OCI-LY1 (cell line): Measurements from ENCODE around the gene MCM8.

Experiments
- H2AFZ ChIP-seq: fragments of 200-600 bp; sonication (generic), shearing (Covaris generic); 2 replicates; pipeline ENCODE4 v1.6.0; 2014; ENCODE audit warnings: antibody characterized with exemption, mild to moderate bottlenecking, low read length
- H3F3A ChIP-seq: fragments of 200-600 bp; sonication (generic), shearing (Covaris generic); 2 replicates; pipeline ENCODE4 v1.6.0; 2014; ENCODE audit warnings: mild to moderate bottlenecking, antibody characterized with exemption, low read length, moderate library complexity; ENCODE audit not compliant: insufficient read depth
- H3K27ac ChIP-seq: fragments of 200-600 bp; sonication (generic); 2 replicates; pipeline ENCODE4 v1.5.1; 2014; ENCODE audit warnings: low read length, mixed run types, mild to moderate bottlenecking, low read depth; ENCODE audit not compliant: poor library complexity, severe bottlenecking
- H3K27me3 ChIP-seq: fragments of 200-600 bp; sonication (generic); 2 replicates; pipeline ENCODE4 v1.6.0; 2014; ENCODE audit warnings: antibody characterized with exemption, mild to moderate bottlenecking, low read length, moderate library complexity; ENCODE audit not compliant: insufficient read depth
- H3K36me3 ChIP-seq: fragments of 200-600 bp; sonication (generic); 2 replicates; pipeline ENCODE4 v1.6.1; 2014; ENCODE audit warnings: mild to moderate bottlenecking, antibody characterized with exemption, low read length, moderate library complexity, mixed read lengths; ENCODE audit not compliant: insufficient read depth
- H3K4me1 ChIP-seq: fragments of 200-600 bp; sonication (generic); 2 replicates; pipeline ENCODE4 v1.5.1; 2014; ENCODE audit warnings: mild to moderate bottlenecking, low read length, moderate library complexity; ENCODE audit not compliant: insufficient read depth, severe bottlenecking
- H3K4me2 ChIP-seq: fragments of 200-600 bp; sonication (generic), shearing (Covaris generic); 2 replicates; pipeline ENCODE4 v1.6.1; 2014; ENCODE audit warnings: low read length
- H3K4me3 ChIP-seq: fragments of 200-600 bp; sonication (generic); 2 replicates; pipeline ENCODE4 v1.5.1; 2014; ENCODE audit warnings: low read length, low read depth, mild to moderate bottlenecking, mixed read lengths; ENCODE audit not compliant: poor library complexity, severe bottlenecking
- H3K79me2 ChIP-seq: fragments of 200-600 bp; shearing (Covaris generic); 2 replicates; pipeline ENCODE4 v1.6.1; 2016; ENCODE audit warnings: mixed run types, low read length, mixed read lengths; ENCODE audit not compliant: insufficient read depth
- H3K9ac ChIP-seq: fragments of 200-600 bp; sonication (generic), shearing (Covaris generic); 2 replicates; pipeline ENCODE4 v1.6.1; 2014; ENCODE audit warnings: mild to moderate bottlenecking, low read length, mixed read lengths
- H3K9me2 ChIP-seq: fragments of 200-600 bp; sonication (generic), shearing (Covaris generic); 2 replicates; pipeline ENCODE4 v1.6.1; 2014; ENCODE audit warnings: low read depth, mild to moderate bottlenecking, low read length, mixed read lengths
- H3K9me3 ChIP-seq: fragments of 200-600 bp; shearing (Covaris generic); 2 replicates; pipeline ENCODE4 v1.6.1; 2014; ENCODE audit warnings: low read length, mixed read lengths
- H4K20me1 ChIP-seq: fragments of 200-600 bp; sonication (generic), shearing (Covaris generic); 2 replicates; pipeline ENCODE4 v1.6.0; 2016; ENCODE audit warnings: mild to moderate bottlenecking, low read length; ENCODE audit not compliant: insufficient read depth
- EZH2 ChIP-seq: fragments of 200-600 bp; sonication (generic), shearing (Covaris generic); IDR thresholded peaks from 2 replicates; pipeline ENCODE4 v1.8.0; 2017; ENCODE audit warnings: borderline replicate concordance, mixed run types, mild to moderate bottlenecking, antibody characterized with exemption, low read length, moderate library complexity, mixed read lengths
- TF ChIP-seq, protein P1 (sequence below): fragments of 200-600 bp; sonication (generic), shearing (Covaris generic); IDR thresholded peaks from 2 replicates; pipeline ENCODE4 v1.5.1; 2017; ENCODE audit warnings: mild to moderate bottlenecking, antibody characterized with exemption, low read length, moderate library complexity, mixed read lengths

Gene MCM8

DNA sequence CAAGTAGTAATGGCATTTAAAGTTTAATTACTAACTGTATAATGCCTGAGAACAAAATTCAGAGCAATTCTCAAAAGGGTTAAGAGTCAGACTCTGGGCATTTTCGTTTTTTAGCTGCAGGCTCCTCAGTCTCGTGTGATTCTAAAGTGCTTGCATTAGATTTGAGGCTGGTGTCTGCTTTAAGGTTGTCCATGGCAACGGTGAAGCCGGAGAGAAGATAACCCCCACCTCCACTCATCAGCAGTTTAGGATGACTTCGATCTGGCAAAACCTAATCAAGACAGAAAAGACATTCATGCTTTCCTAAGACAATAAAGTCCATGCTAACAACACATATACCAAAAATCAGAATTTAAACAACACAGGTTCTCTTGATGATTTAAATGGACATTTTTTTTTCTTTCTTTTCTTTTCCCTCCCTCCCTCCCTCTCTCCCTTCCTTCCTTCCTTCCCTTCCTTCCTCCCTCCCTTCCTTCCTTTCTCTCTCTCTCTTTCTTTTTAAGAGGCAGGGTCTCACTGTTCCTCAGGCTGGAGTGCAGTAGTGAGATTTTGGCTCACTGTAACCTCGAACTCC lies 11.9 kb upstream of the MCM8 start:
- no peak overlapping the region for H3K4me3 ChIP-seq
- H3K9me3 ChIP-seq: no peaks in the 10 kb centered on the region
- no peak overlapping the region for H3K27ac ChIP-seq
- peaks cover 59% of the 10 kb centered on the region for H3K36me3 ChIP-seq
- H2AFZ ChIP-seq: no peak overlapping the region
- peaks cover 5% of the 10 kb centered on the region for H3K4me1 ChIP-seq
- no peaks in the 10 kb centered on the region for H3K79me2 ChIP-seq
- no peaks in the 10 kb centered on the region for H3K9me2 ChIP-seq
- H4K20me1 ChIP-seq: no peaks in the 10 kb centered on the region
- no peak overlapping the region for H3K4me2 ChIP-seq
- H3K9ac ChIP-seq: no peak overlapping the region
- TF ChIP-seq, protein P1, sequence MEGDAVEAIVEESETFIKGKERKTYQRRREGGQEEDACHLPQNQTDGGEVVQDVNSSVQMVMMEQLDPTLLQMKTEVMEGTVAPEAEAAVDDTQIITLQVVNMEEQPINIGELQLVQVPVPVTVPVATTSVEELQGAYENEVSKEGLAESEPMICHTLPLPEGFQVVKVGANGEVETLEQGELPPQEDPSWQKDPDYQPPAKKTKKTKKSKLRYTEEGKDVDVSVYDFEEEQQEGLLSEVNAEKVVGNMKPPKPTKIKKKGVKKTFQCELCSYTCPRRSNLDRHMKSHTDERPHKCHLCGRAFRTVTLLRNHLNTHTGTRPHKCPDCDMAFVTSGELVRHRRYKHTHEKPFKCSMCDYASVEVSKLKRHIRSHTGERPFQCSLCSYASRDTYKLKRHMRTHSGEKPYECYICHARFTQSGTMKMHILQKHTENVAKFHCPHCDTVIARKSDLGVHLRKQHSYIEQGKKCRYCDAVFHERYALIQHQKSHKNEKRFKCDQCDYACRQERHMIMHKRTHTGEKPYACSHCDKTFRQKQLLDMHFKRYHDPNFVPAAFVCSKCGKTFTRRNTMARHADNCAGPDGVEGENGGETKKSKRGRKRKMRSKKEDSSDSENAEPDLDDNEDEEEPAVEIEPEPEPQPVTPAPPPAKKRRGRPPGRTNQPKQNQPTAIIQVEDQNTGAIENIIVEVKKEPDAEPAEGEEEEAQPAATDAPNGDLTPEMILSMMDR: no peak
- no peak for TF ChIP-seq EZH2
- H3F3A ChIP-seq: no peaks in the 10 kb centered on the region
- no peaks in the 10 kb centered on the region for H3K27me3 ChIP-seq

DNA sequence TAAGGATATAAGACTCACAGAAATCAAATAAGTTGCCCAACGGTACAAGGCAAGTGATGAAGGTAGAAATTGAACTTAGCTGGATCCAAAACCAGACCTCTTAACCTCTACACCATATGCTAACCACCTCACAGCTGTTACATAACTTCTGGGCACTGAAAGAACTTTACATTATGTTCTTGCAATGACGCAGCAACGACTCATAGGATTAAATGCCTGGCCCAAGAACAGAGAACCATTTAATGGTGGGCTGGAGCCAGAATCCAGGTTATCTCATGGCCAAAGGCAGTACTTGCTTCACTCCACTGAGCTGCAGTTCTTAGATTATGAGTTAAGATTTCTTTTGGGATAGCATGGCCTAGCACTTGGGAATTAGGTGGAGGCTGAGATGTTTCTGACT lies 4.5 kb upstream of the MCM8 start:
- no peaks in the 10 kb centered on the region for H3F3A ChIP-seq
- H3K9me2 ChIP-seq: no peaks in the 10 kb centered on the region
- H3K27me3 ChIP-seq: no peaks in the 10 kb centered on the region
- H3K36me3 ChIP-seq: peaks cover 74% of the 10 kb centered on the region
- H3K4me1 ChIP-seq: peaks cover 13% of the 10 kb centered on the region
- H2AFZ ChIP-seq: no peak overlapping the region
- no peak overlapping the region for H3K4me3 ChIP-seq
- H3K79me2 ChIP-seq: peaks cover 21% of the 10 kb centered on the region
- TF ChIP-seq EZH2: no peak
- TF ChIP-seq, protein P1: no peak
- H4K20me1 ChIP-seq: no peaks in the 10 kb centered on the region
- H3K9me3 ChIP-seq: no peaks in the 10 kb centered on the region
- no peak overlapping the region for H3K27ac ChIP-seq
- no peak overlapping the region for H3K4me2 ChIP-seq
- H3K9ac ChIP-seq: no peak overlapping the region

- Histone ChIP-seq H3K9ac (no peak overlapping the region), H3K36me3 (peaks cover 66% of the 10 kb centered on the region), H3K4me1 (peaks cover 26% of the 10 kb centered on the region), H3K9me3 (no peaks in the 10 kb centered on the region), H3K4me3 (no peak overlapping the region), H4K20me1 (no peaks in the 10 kb centered on the region), H3K27ac (no peak overlapping the region), H3F3A (no peaks in the 10 kb centered on the region), H3K27me3 (no peaks in the 10 kb centered on the region), H3K9me2 (no peaks in the 10 kb centered on the region), H3K79me2 (peaks cover 34% of the 10 kb centered on the region), H3K4me2 (no peak overlapping the region), H2AFZ (no peak overlapping the region)
- TF ChIP-seq EZH2: no peak
- TF ChIP-seq, protein P1: no peak
Observed at GRCh38 chr20:5947276-5947675, 3.2 kb upstream of the MCM8 start.
